IMR-90 (cell line): ENCODE results near the gene DCC.

Experiments used
- BHLHE40 ChIP-seq: fragments of 150-350 bp; IDR thresholded peaks from 2 replicates; pipeline ENCODE4 v1.6.1; 2016; ENCODE audit warnings: mild to moderate bottlenecking, low read depth, low read length
- MAFK ChIP-seq: IDR thresholded peaks from 2 replicates; pipeline ENCODE4 v1.6.1; 2012; ENCODE audit warnings: low read depth, low read length, improper control_type of control experiment
- NFE2L2 ChIP-seq: fragments of 150-350 bp; IDR thresholded peaks from 2 replicates; pipeline ENCODE4 v1.6.1; 2016; ENCODE audit warnings: low read depth, mild to moderate bottlenecking, low read length
- POLR2A ChIP-seq: IDR thresholded peaks from 2 replicates; pipeline ENCODE4 v1.6.1; 2012; ENCODE audit warnings: mild to moderate bottlenecking, low read depth, low read length
- RFX5 ChIP-seq: IDR thresholded peaks from 2 replicates; pipeline ENCODE4 v1.8.0; 2012; ENCODE audit warnings: low read depth, mild to moderate bottlenecking, low read length, moderate library complexity
- TF ChIP-seq, protein P1 (sequence below): conservative IDR thresholded peaks from 2 replicates; pipeline ENCODE4 v1.5.1; 2012; ENCODE audit warnings: mild to moderate bottlenecking, low read depth, low read length, improper control_type of control experiment
- TF ChIP-seq, protein P2 (sequence below): fragments of 150-350 bp; IDR thresholded peaks from 2 replicates; pipeline ENCODE4 v1.6.1; 2017; ENCODE audit warnings: mild to moderate bottlenecking, antibody characterized with exemption, low read length, low read depth

DNA sequence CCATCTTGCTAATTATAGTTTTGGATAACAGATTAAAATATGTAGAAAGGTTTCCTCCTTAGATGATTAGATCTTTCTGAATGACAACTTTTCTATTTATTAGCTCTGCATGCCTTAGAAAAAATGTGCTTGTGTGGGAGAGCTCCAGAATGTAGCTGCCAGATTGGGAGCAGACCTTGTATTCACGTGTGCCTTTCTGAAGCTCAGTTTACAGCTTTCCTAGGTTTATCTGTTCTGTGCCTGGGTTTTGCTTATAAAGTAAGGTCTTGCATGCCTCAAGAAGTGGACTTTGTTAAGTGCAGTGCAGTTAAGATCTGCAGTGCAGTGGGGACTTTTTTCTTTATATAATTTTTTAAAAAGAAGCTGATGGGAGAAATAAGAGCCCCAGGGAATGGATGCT is 179.0 kb downstream of the DCC start:
- TF ChIP-seq, protein P1, sequence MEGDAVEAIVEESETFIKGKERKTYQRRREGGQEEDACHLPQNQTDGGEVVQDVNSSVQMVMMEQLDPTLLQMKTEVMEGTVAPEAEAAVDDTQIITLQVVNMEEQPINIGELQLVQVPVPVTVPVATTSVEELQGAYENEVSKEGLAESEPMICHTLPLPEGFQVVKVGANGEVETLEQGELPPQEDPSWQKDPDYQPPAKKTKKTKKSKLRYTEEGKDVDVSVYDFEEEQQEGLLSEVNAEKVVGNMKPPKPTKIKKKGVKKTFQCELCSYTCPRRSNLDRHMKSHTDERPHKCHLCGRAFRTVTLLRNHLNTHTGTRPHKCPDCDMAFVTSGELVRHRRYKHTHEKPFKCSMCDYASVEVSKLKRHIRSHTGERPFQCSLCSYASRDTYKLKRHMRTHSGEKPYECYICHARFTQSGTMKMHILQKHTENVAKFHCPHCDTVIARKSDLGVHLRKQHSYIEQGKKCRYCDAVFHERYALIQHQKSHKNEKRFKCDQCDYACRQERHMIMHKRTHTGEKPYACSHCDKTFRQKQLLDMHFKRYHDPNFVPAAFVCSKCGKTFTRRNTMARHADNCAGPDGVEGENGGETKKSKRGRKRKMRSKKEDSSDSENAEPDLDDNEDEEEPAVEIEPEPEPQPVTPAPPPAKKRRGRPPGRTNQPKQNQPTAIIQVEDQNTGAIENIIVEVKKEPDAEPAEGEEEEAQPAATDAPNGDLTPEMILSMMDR: no peak
- TF ChIP-seq POLR2A: no peak
- TF ChIP-seq, protein P2, sequence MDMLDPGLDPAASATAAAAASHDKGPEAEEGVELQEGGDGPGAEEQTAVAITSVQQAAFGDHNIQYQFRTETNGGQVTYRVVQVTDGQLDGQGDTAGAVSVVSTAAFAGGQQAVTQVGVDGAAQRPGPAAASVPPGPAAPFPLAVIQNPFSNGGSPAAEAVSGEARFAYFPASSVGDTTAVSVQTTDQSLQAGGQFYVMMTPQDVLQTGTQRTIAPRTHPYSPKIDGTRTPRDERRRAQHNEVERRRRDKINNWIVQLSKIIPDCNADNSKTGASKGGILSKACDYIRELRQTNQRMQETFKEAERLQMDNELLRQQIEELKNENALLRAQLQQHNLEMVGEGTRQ: no peak
- no peak for TF ChIP-seq MAFK
- TF ChIP-seq RFX5: no peak
- TF ChIP-seq NFE2L2: no peak
- no peak for TF ChIP-seq BHLHE40
